ENCODE results near the gene HAUS1.

The HAUS1 gene

GRCh38 chr18:46104128-46104911 is at the start of gene HAUS1:
HAUS1 (plus strand) TSS chr18:46104385; CDS start chr18:46104412, 27 bp downstream.
- peak; percentile 61 to 83 for DNase-seq (ENCODE audit: low read depth in 1 of 2, low spot score in 1 of 2)

GRCh38 chr18:46054956-46055837 is 49.0 kb upstream of the HAUS1 start:
- no peak for DNase-seq (ENCODE audit: low read depth in 1 of 2, low spot score in 1 of 2)

- DNase-seq (ENCODE audit: low read depth in 1 of 2, low spot score in 1 of 2): no peak
Measured at GRCh38 chr18:46055838-46056230, 48.4 kb upstream of the HAUS1 start.

- DNase-seq (ENCODE audit: low read depth in 1 of 2, low spot score in 1 of 2): no peak
Measured at GRCh38 chr18:46060359-46060841, 43.8 kb upstream of the HAUS1 start.

GRCh38 chr18:46061387-46061786 is 42.8 kb upstream of the HAUS1 start:
- no peak for DNase-seq (ENCODE audit: low read depth in 1 of 2, low spot score in 1 of 2)

GRCh38 chr18:46061796-46062195 is 42.4 kb upstream of the HAUS1 start:
- DNase-seq (ENCODE audit: low read depth in 1 of 2, low spot score in 1 of 2): no peak

- DNase-seq (ENCODE audit: low read depth in 1 of 2, low spot score in 1 of 2): no peak
Measured at GRCh38 chr18:46062781-46063180, 41.4 kb upstream of the HAUS1 start.

- DNase-seq (ENCODE audit: low read depth in 1 of 2, low spot score in 1 of 2): no peak
Measured at GRCh38 chr18:46067438-46068007, 36.7 kb upstream of the HAUS1 start.

- no peak for DNase-seq (ENCODE audit: low read depth in 1 of 2, low spot score in 1 of 2)
Measured at GRCh38 chr18:46068763-46069162, 35.4 kb upstream of the HAUS1 start.

- no peak for DNase-seq (ENCODE audit: low read depth in 1 of 2, low spot score in 1 of 2)
Measured at GRCh38 chr18:46069524-46069923, 34.7 kb upstream of the HAUS1 start.

GRCh38 chr18:46070232-46070631 is 34.0 kb upstream of the HAUS1 start:
- DNase-seq (ENCODE audit: low read depth in 1 of 2, low spot score in 1 of 2): no peak

GRCh38 chr18:46070815-46071652 is 33.2 kb upstream of the HAUS1 start:
- no peak for DNase-seq (ENCODE audit: low read depth in 1 of 2, low spot score in 1 of 2)

GRCh38 chr18:46071653-46072375 is 32.4 kb upstream of the HAUS1 start, which contains the start of gene PSTPIP2:
PSTPIP2 (minus strand) TSS chr18:46072260; CDS start chr18:46072188, 72 bp downstream.
- DNase-seq (ENCODE audit: low read depth in 1 of 2, low spot score in 1 of 2): peak; percentile 43 to 49

GRCh38 chr18:46072376-46072867 is 31.8 kb upstream of the HAUS1 start:
- no peak for DNase-seq (ENCODE audit: low read depth in 1 of 2, low spot score in 1 of 2)

- no peak for DNase-seq (ENCODE audit: low read depth in 1 of 2, low spot score in 1 of 2)
Measured at GRCh38 chr18:46072959-46073358, 31.2 kb upstream of the HAUS1 start.

- peak in 1 of 2 donors; percentile 69 for DNase-seq (ENCODE audit: low read depth in 1 of 2, low spot score in 1 of 2)
Measured at GRCh38 chr18:46073474-46074331, 30.5 kb upstream of the HAUS1 start.

- no peak for DNase-seq (ENCODE audit: low read depth in 1 of 2, low spot score in 1 of 2)
Measured at GRCh38 chr18:46079336-46079735, 24.8 kb upstream of the HAUS1 start.

GRCh38 chr18:46080156-46080555 is 24.0 kb upstream of the HAUS1 start:
- no peak for DNase-seq (ENCODE audit: low read depth in 1 of 2, low spot score in 1 of 2)

- DNase-seq (ENCODE audit: low read depth in 1 of 2, low spot score in 1 of 2): no peak
Measured at GRCh38 chr18:46084431-46084830, 19.8 kb upstream of the HAUS1 start.
